HG03442 (cell line): ENCODE data around the gene CARD14.
"Not testable (repeated sequence)": the region's sequence is repeated elsewhere in the genome, so short reads cannot be mapped to it uniquely, and the experiment has no call there.

Experiments used
- ATAC-seq: cut with Tn5 transposase; IDR thresholded peaks from one replicate; pipeline ENCODE4 v1.9.1; 2021; ENCODE audit warnings: mild to moderate bottlenecking, moderate library complexity; ENCODE audit not compliant: unreplicated experiment

The CARD14 gene

GRCh38 chr17:80248001-80248893 lies 78.4 kb downstream of the CARD14 start:
- no peak for ATAC-seq

GRCh38 chr17:80248894-80249710 lies 79.3 kb downstream of the CARD14 start:
- no peak for ATAC-seq

GRCh38 chr17:80251966-80252365 lies 82.1 kb downstream of the CARD14 start:
- no peak for ATAC-seq

DNA sequence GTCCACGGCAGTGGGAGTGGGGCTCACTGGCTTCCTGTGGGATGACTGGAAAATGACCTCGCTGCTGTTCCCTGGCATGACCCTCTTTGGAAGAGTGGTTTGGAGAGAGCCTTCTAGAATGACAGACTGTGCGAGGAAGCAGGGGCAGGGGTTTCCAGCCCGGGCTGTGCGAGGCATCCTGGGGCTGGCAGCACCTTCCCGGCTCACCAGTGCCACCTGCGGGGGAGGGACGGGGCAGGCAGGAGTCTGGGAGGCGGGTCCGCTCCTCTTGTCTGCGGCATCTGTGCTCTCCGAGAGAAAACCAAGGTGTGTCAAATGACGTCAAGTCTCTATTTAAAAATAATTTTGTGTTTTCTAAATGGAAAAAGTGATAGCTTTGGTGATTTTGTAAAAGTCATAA lies 83.0 kb downstream of the CARD14 start:
- ATAC-seq, result no peak

- ATAC-seq, result no peak
These were observed 84.0 kb downstream of the CARD14 start for GRCh38 chr17:80253631-80254395.

DNA sequence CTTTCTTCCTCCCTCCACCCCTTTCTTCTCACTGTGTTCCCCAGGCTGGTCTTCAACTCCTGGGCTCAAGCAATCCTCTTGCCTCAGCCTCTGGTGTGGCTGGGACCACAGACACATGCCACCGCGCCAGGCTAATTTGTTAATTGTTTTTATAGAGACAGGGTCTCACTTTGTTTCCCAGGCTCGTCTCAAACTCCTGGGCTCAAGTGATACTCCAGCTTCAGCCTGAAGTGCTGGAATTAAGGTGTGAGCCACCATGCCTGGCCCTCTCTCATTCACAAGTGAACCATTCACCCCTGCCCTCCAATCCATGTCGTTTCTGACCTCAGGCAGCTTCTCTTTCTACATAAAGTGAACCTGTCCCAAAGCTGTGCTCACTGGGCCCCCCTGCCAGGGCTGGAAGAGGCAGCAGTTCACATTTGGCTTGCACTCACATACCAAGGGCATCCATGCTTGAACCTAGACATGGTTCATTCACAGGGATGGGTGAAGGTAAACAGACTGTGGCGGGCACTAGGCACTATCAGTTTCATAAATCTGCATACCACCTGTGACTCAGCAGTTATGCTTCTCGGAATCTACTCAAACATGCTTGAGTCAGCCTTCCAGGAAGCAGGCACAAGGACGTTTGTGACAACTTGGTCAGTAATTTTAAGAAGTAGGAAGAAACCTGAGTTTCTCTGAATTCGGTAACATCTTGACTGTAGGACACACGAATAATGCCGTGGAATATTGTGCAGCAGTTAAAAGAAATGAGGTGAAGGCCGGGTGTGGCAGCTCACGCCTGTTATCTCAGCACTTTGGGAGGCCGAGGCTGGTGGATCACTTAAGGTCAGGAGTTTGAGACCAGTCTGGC lies 84.8 kb downstream of the CARD14 start:
- ATAC-seq, result no peak

GRCh38 chr17:80256034-80256350 lies 86.2 kb downstream of the CARD14 start:
- no peak for ATAC-seq

DNA sequence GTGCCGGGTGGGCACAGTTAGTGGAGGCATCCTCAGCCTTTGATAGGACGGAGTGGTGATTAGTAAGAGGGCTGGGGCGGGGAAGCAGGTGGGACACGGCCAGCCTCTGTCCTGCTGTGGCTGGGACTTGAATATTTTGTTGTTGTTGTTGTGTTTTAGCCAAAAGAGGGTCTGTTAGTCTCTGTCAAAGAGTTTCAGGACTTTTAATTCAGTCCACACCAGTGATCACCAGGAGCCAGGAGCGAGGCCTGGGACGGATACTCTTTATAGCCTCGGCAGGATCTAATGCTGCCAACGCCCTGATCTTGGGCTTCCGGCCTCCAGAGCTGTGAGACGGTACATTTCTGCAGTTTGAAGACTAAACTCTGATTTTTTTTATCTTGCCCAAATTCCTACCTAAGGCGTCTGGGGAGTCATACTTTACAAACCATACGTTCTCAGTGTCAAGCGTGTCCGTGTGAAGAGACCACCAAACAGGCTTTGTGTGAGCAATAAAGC lies 87.9 kb downstream of the CARD14 start:
- ATAC-seq, result no peak

DNA sequence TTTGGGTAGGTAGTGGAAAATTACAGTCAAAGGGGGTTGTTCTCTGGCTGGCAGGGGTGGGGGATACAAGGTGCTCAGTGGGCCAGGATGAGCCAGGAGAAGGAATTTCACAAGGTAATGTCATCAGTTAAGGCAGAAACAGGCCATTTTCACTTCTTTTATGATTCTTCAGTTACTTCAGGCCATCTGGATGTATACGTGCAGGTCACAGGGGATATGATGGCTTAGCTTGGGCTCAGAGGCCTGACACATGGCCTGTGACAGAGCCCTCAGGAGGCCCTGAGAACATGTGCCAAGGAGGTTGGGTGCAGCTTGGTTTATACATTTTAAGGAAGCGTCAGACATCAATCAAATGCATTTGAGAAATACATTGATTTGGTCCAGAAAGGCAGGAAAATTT lies 88.5 kb downstream of the CARD14 start:
- ATAC-seq, result not testable (repeated sequence)
